HCT116 (cell line): ENCODE measurements around the gene NEK6. TPM values are rescaled to one million over a fixed set of nuclear protein-coding genes. Genes with fewer than 3 reads are reported as not detected.

Experiments used
- ATAC-seq: fragments of 200-7000 bp; cut with Tn5 transposase; 2 replicates; pipeline ENCODE4 v1.9.1; 2020; ENCODE audit warnings: mild to moderate bottlenecking, moderate library complexity
- BruUV-seq: library from RNA; stranded (reverse); fragments of 400-500 nt; replicated peaks from 2 replicates; lab custom pipeline; 2021; lab: Mats Ljungman, UMichigan
- CTCF ChIA-PET: fragments of 300-600 bp; sonication (Branson Sonifier 250); formaldehyde crosslinking; loops from one replicate; lab custom pipeline; 2021; ENCODE audit warnings: antibody characterized with exemption; lab: Charles Lee
- POLR2A ChIA-PET: fragments of 300-600, 350-600 bp; sonication (Branson Sonifier 250); formaldehyde crosslinking; loops from one replicate; lab custom pipeline; 2021; ENCODE audit warnings: antibody characterized with exemption; lab: Charles Lee
- RAD21 ChIA-PET, 2 experiments: fragments of 300-600 bp; sonication (Branson Sonifier 250); formaldehyde crosslinking; loops; one replicate each; lab custom pipeline; 2023; ENCODE audit warnings: low total read pairs in 2 of 2; ENCODE audit not compliant: uncharacterized antibody in 2 of 2, unreplicated experiment in 2 of 2, low non-redundant PET in 1 of 2; lab: Charles Lee
- DNase-seq: peaks from one replicate; pipeline ENCODE4 v3.0.0-alpha.2; 2010; ENCODE audit warnings: low read depth, low spot score
- H2AFZ ChIP-seq: fragments of 200-600 bp; shearing (Covaris generic), sonication (generic); 2 replicates; pipeline ENCODE4 v1.6.1; 2017; ENCODE audit warnings: low read depth, mixed run types, mixed read lengths, antibody characterized with exemption, low read length; ENCODE audit not compliant: poor library complexity, severe bottlenecking
- H3K27ac ChIP-seq: 2 replicates; pipeline ENCODE4 v1.5.1; 2012; ENCODE audit warnings: low read depth, low read length
- H3K27me3 ChIP-seq: fragments of 200-600 bp; sonication (generic); 2 replicates; pipeline ENCODE4 v1.6.1; 2016; ENCODE audit warnings: mixed run types, low read length, mixed read lengths; ENCODE audit not compliant: insufficient read depth
- H3K36me3 ChIP-seq, 2 experiments: fragments of 200-500 bp in 1 of 2; fragments of 200-600 bp in 1 of 2; sonication (Bioruptor generic) in 1 of 2; sonication (generic) in 1 of 2; 2 replicates each; pipeline versions ENCODE4 v1.5.1 to v1.6.1; 2014 to 2016; ENCODE audit warnings: low read length in 2 of 2, inconsistent platforms in 1 of 2, mixed read lengths in 1 of 2, mixed run types in 1 of 2; ENCODE audit not compliant: insufficient read depth in 2 of 2, control insufficient read depth in 1 of 2
- H3K4me1 ChIP-seq, 2 experiments: fragments of 200-600 bp in 1 of 2; sonication (generic) in 1 of 2; 2 replicates each; pipeline versions ENCODE4 v1.5.1 to v1.6.1; 2012 to 2017; ENCODE audit warnings: low read length in 2 of 2, inconsistent platforms in 1 of 2, mild to moderate bottlenecking in 1 of 2, mixed read lengths in 1 of 2, mixed run types in 1 of 2, moderate library complexity in 1 of 2; ENCODE audit not compliant: insufficient read depth in 2 of 2, control insufficient read depth in 1 of 2
- H3K4me2 ChIP-seq: fragments of 200-600 bp; sonication (generic); 2 replicates; pipeline ENCODE4 v1.6.1; 2017; ENCODE audit warnings: mixed run types, low read length, mixed read lengths
- H3K4me3 ChIP-seq, 2 experiments: fragments of 200-600 bp in 1 of 2; sonication (generic) in 1 of 2; replicated peaks in 1 of 2; 2 replicates each; pipeline ENCODE4 v1.5.1; 2011 to 2016; ENCODE audit warnings: low read length in 2 of 2, control low read depth in 1 of 2, low read depth in 1 of 2, mild to moderate bottlenecking in 1 of 2, mixed read lengths in 1 of 2, mixed run types in 1 of 2
- H3K79me2 ChIP-seq: fragments of 200-600 bp; sonication (generic); 2 replicates; pipeline ENCODE4 v1.6.1; 2017; ENCODE audit warnings: mild to moderate bottlenecking, mixed run types, low read length, moderate library complexity, mixed read lengths; ENCODE audit not compliant: insufficient read depth
- H3K9ac ChIP-seq: fragments of 200-600 bp; sonication (generic); 2 replicates; pipeline ENCODE4 v1.6.1; 2016; ENCODE audit warnings: low read length, mixed read lengths
- H3K9me2 ChIP-seq: fragments of 200-600 bp; sonication (generic), shearing (Covaris generic); 2 replicates; pipeline ENCODE4 v1.6.1; 2017; ENCODE audit warnings: mixed run types, mild to moderate bottlenecking, moderate library complexity; ENCODE audit not compliant: insufficient read depth
- H3K9me3 ChIP-seq, 2 experiments: fragments of 200-500 bp in 1 of 2; fragments of 200-600 bp in 1 of 2; sonication (Bioruptor generic) in 1 of 2; sonication (generic) in 1 of 2; 2 replicates each; pipeline ENCODE4 v1.6.1; 2014 to 2017; ENCODE audit warnings: low read length in 2 of 2, mixed read lengths in 2 of 2, inconsistent platforms in 1 of 2, low read depth in 1 of 2, mild to moderate bottlenecking in 1 of 2, mixed run types in 1 of 2, moderate library complexity in 1 of 2; ENCODE audit not compliant: control insufficient read depth in 1 of 2, insufficient read depth in 1 of 2
- H4K20me1 ChIP-seq: fragments of 200-600 bp; sonication (generic), shearing (Covaris generic); 2 replicates; pipeline ENCODE4 v1.6.1; 2017; ENCODE audit warnings: mixed run types, mild to moderate bottlenecking, moderate library complexity; ENCODE audit not compliant: insufficient read depth
- ELF1 ChIP-seq: IDR thresholded peaks from 2 replicates; pipeline ENCODE4 v1.6.1; 2012; ENCODE audit warnings: low read depth, borderline replicate concordance
- EZH2 ChIP-seq: fragments of 200-600 bp; sonication (generic); IDR thresholded peaks from 2 replicates; pipeline ENCODE4 v1.6.1; 2017; ENCODE audit warnings: antibody characterized with exemption, mixed run types
- FOSL1 ChIP-seq: IDR thresholded peaks from 2 replicates; pipeline ENCODE4 v1.6.1; 2012; ENCODE audit warnings: low read depth
- JUND ChIP-seq: IDR thresholded peaks from 2 replicates; pipeline ENCODE4 v1.6.1; 2012
- POLR2A ChIP-seq: IDR thresholded peaks from 2 replicates; pipeline ENCODE4 v1.7.0; 2011; ENCODE audit warnings: borderline replicate concordance; ENCODE audit not compliant: insufficient read depth, insufficient read length; ENCODE audit errors: extremely low read depth
- POLR2AphosphoS5 ChIP-seq: IDR thresholded peaks from 2 replicates; pipeline ENCODE4 v1.6.1; 2011; ENCODE audit warnings: mild to moderate bottlenecking, low read depth, low read length, moderate library complexity
- SRF ChIP-seq: IDR thresholded peaks from 2 replicates; pipeline ENCODE4 v1.6.1; 2012; ENCODE audit warnings: low read depth
- ZFX ChIP-seq: fragments of 450-650 bp; IDR thresholded peaks from 2 replicates; pipeline ENCODE4 v1.6.1; 2017
- ZNF274 ChIP-seq: fragments of 200-500 bp; sonication (Bioruptor generic); IDR thresholded peaks from 2 replicates; pipeline ENCODE4 v1.6.1; 2014; ENCODE audit warnings: mild to moderate bottlenecking, low read depth, low read length, inconsistent platforms
- intact Hi-C: fragments of 100-400 bp; cut with micrococcal nuclease; formaldehyde crosslinking; loops from 2 replicates; pipeline ENCODE4 v1.10.0; 2022
- total RNA-seq: library from RNA; stranded (reverse); gene quantifications from one replicate; pipeline ENCODE4 v1.2.1, GENCODE V29; 2021; ENCODE audit not compliant: unreplicated experiment
- TF ChIP-seq, protein P1 (sequence below): IDR thresholded peaks from 2 replicates; pipeline ENCODE4 v1.6.1; 2012
- TF ChIP-seq, protein P2 (sequence below), 3 experiments: fragments of 200-600 bp in 1 of 3; sonication (generic) in 1 of 3; IDR thresholded peaks in 2 of 3; conservative IDR thresholded peaks in 1 of 3; 2 replicates each; pipeline ENCODE4 v1.5.1; 2012 to 2017; ENCODE audit warnings: low read depth in 2 of 3, low read length in 2 of 3, antibody characterized with exemption in 1 of 3, borderline replicate concordance in 1 of 3, control low read depth in 1 of 3, mild to moderate bottlenecking in 1 of 3, mixed read lengths in 1 of 3, mixed run types in 1 of 3, moderate library complexity in 1 of 3; ENCODE audit not compliant: insufficient read depth in 1 of 3
- TF ChIP-seq, protein P3 (sequence below): IDR thresholded peaks from 2 replicates; pipeline ENCODE4 v1.6.1; 2012

Gene NEK6
- total RNA-seq, 1 experiment from 2014 or later: 40.8 TPM

DNA sequence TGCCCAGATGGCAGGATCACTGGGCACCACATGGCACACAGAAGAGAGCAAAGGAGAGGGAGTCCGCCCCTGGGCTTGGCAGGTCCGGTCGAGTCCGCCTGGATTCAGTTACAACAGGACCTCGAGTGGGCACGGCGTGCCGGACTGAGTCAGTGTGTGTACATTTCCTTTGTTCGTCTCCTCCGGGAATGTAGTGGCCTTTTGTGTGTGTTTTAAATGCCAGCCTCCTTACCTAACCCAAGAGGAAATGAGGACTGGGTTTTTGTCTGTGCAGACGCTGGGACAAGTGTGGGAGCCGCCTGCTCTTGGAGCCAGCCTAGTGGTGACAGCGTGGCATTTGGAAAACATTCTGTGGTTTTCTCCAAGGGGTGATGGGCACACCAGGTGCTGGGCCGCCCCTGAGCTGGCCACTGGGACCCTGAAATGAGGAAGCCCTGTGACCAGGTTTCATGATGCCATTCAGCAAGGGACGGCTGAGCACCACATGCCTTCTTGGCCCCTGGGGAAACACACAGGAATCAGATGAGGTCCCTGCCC is 9.6 kb downstream of the NEK6 start:
- peaks cover 94% of the 10 kb centered on the region for H3K79me2 ChIP-seq
- no peak overlapping the region for H3K4me3 ChIP-seq
- ChIA-PET CTCF (no interaction called here), POLR2A (no interaction called here), RAD21 (no interaction called here)
- no peak overlapping the region for H2AFZ ChIP-seq
- intact Hi-C loops: no loop called here
- H4K20me1 ChIP-seq: peaks cover 14% of the 10 kb centered on the region; the same call in 1 of the 2 replicates
- DNase-seq: no peak
- TF ChIP-seq, protein P1, sequence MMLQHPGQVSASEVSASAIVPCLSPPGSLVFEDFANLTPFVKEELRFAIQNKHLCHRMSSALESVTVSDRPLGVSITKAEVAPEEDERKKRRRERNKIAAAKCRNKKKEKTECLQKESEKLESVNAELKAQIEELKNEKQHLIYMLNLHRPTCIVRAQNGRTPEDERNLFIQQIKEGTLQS: no peak
- TF ChIP-seq EZH2 (no peak), ELF1 (no peak)
- TF ChIP-seq, protein P2, sequence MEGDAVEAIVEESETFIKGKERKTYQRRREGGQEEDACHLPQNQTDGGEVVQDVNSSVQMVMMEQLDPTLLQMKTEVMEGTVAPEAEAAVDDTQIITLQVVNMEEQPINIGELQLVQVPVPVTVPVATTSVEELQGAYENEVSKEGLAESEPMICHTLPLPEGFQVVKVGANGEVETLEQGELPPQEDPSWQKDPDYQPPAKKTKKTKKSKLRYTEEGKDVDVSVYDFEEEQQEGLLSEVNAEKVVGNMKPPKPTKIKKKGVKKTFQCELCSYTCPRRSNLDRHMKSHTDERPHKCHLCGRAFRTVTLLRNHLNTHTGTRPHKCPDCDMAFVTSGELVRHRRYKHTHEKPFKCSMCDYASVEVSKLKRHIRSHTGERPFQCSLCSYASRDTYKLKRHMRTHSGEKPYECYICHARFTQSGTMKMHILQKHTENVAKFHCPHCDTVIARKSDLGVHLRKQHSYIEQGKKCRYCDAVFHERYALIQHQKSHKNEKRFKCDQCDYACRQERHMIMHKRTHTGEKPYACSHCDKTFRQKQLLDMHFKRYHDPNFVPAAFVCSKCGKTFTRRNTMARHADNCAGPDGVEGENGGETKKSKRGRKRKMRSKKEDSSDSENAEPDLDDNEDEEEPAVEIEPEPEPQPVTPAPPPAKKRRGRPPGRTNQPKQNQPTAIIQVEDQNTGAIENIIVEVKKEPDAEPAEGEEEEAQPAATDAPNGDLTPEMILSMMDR (IDR thresholded peaks at IDR 0.05 in 2 of 3, conservative IDR thresholded peaks at IDR 0.05 in 1 of 3; ENCODE audit: borderline replicate concordance in 1 of 3, insufficient read depth in 1 of 3, low read depth in 2 of 3, low read length in 2 of 3): no peak
- BruUV-seq: no TSS peak
- H3K27me3 ChIP-seq: no peaks in the 10 kb centered on the region
- H3K4me1 ChIP-seq: peaks cover 2 to 15% of the 10 kb centered on the region in 2 experiments; a peak in 1 of 4 replicates
- H3K4me2 ChIP-seq: no peak overlapping the region
- H3K9me2 ChIP-seq: no peaks in the 10 kb centered on the region
- no peaks in the 10 kb centered on the region for H3K36me3 ChIP-seq
- H3K9me3 ChIP-seq: no peaks in the 10 kb centered on the region
- H3K27ac ChIP-seq: no peak overlapping the region
- 0 out of 2 replicates have a peak, but pooled peaks have one; percentile 24 for ATAC-seq
- no peak overlapping the region for H3K9ac ChIP-seq

DNA sequence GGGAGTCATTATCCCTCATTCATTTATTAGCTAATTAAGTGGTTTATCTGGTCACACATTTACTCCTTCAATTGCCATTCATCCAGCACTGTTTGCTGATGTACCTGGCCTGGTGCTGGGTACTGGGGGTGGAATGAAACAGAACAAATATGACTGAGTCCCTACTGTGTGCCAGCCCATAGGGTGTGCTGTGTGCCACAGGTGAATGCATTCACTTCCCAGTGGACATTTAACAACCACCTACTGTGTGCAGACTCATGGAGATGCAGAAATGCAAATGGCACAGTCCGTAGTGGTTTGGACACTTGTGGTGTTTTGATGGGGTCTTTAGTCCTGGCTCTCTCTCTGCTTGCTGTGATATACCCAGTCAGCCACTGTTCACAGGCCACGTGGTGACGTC is 10.5 kb downstream of the NEK6 start:
- POLR2A ChIA-PET: no interaction called here
- CTCF ChIA-PET: no interaction called here
- TF ChIP-seq SRF: no peak
- no peak for TF ChIP-seq POLR2AphosphoS5
- TF ChIP-seq JUND: no peak
- TF ChIP-seq, protein P2 (IDR thresholded peaks at IDR 0.05 in 2 of 3, conservative IDR thresholded peaks at IDR 0.05 in 1 of 3; ENCODE audit: borderline replicate concordance in 1 of 3, insufficient read depth in 1 of 3, low read depth in 2 of 3, low read length in 2 of 3): no peak
- TF ChIP-seq, protein P3, sequence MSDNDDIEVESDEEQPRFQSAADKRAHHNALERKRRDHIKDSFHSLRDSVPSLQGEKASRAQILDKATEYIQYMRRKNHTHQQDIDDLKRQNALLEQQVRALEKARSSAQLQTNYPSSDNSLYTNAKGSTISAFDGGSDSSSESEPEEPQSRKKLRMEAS: no peak
- TF ChIP-seq FOSL1: no peak
- TF ChIP-seq POLR2A: no peak
- no peak for TF ChIP-seq EZH2
- TF ChIP-seq ZFX: no peak
- no peak for TF ChIP-seq ZNF274

More for the DNA sequence above, 10.5 kb downstream of the NEK6 start:
- Histone ChIP-seq H3K9ac (no peak overlapping the region), H4K20me1 (peaks cover 14% of the 10 kb centered on the region; the same call in 1 of the 2 replicates), H3K9me2 (no peaks in the 10 kb centered on the region), H2AFZ (no peak overlapping the region), H3K4me1 (peaks cover 2 to 15% of the 10 kb centered on the region in 2 experiments; a peak in 1 of 4 replicates), H3K9me3 (no peaks in the 10 kb centered on the region), H3K4me3 (no peak overlapping the region), H3K27me3 (no peaks in the 10 kb centered on the region), H3K79me2 (peaks cover 93% of the 10 kb centered on the region), H3K36me3 (no peaks in the 10 kb centered on the region), H3K4me2 (no peak overlapping the region), H3K27ac (no peak overlapping the region)
- intact Hi-C loops: no loop called here
- RAD21 ChIA-PET: no interaction called here
- BruUV-seq: no TSS peak
- no peak for ATAC-seq
- no peak for DNase-seq
